ENCODE results near the gene PAPSS2.

GRCh38 chr10:87691506-87692070 lies 31.9 kb downstream of the PAPSS2 start:
- TF ChIP-seq CTCF (IDR thresholded peaks at IDR 0.05) = no peak
- no peak for TF ChIP-seq POLR2A (IDR thresholded peaks at IDR 0.05)

Measured in ovary (tissue), 3 donors.